ENCODE data around the gene TXNDC11. TPM values are rescaled to one million over a fixed set of nuclear protein-coding genes. Genes with fewer than 3 reads are reported as not detected.
A peak's percentile ranks its signal among the peaks of the same experiment; 100 is the strongest.

TXNDC11 gene
- polyA plus RNA-seq, 2 of the 4 experiments (the other 2 are of a cell fraction), result 22.7 to 42.4 TPM

DNA sequence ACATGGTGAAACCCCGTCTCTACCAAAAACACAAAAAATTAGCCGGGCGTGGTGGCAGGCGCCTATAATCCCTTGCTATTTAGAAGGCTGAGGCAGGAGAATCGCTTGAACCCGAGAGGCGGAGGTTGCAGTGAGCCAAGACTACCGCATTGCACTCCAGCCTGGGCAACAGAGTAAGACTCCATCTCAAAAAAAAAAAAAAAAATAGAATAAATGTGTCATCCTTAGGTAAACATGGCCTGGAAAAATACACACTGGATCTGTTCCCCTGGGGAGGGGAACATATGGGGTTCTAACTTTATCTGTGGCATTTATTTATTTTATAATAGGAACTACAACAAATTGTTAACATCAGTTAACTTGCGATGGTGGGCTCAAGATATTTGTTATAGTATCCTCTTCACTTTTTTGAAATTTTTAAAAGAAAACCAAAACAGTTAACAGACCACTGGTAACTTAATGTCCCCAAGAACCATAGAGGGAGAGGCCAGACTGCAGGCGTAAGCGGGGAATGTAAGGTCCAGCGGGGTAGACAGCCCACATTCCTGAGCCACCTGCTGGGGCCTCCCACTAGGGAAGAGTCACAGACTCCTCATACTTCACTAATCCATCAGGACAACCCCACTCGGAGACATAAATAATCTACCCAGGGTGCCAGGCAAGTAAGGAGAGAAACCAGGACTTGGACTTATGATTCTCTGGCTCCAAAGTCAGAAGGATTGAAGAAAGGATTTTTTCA lies 12.5 kb upstream of the TXNDC11 start:
- no peak for FAIRE-seq
- 61% methylated on average over 13 of the region's 13 CpGs for WGBS (ENCODE audit: missing lambda C conversion rate)

DNA sequence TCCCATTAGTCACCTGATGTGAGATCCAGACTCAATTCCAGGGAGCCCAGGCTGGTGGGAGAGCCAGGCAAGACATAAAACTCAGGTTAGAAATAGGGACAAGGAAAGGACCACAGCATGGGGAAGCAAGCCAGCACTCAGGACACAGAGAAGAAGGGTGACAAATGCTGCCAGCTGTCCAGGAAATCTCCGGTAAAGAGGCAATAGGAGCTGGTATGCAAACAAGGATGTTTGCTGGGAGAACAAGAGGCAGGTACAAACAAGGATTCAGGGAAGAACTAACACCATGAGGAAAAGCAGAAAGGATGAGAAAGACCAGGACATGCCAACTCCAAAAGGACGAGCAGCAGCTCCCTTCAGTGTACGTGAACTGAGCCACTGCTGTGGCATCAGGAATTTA lies 10.2 kb upstream of the TXNDC11 start:
- H3K9me3 ChIP-seq, result no peaks in the 10 kb centered on the region
- FAIRE-seq (no peak), DNase-seq (ENCODE audit: low read depth in 1 of 2, low spot score in 1 of 2) (no peak), ATAC-seq (no peak)
- no peak overlapping the region for H3K4me2 ChIP-seq
- H3K4me3 ChIP-seq, result no peak overlapping the region
- CTCF ChIA-PET, result interaction anchor here (1.4 kb wide), 1 partner anchor 44 kb away, joined by 5 read pairs; the partner anchor contains the start of gene ZC3H7A
- WGBS (ENCODE audit: missing lambda C conversion rate), result 87% methylated on average over 3 of the region's 3 CpGs
- TF ChIP-seq CBX2 (IDR thresholded peaks at IDR 0.05; ENCODE audit: borderline replicate concordance, low read depth), result no peak
- no peak for TF ChIP-seq FOSB (CRISPR knock-in tag; IDR thresholded peaks at IDR 0.05)
- TF ChIP-seq, protein P1, sequence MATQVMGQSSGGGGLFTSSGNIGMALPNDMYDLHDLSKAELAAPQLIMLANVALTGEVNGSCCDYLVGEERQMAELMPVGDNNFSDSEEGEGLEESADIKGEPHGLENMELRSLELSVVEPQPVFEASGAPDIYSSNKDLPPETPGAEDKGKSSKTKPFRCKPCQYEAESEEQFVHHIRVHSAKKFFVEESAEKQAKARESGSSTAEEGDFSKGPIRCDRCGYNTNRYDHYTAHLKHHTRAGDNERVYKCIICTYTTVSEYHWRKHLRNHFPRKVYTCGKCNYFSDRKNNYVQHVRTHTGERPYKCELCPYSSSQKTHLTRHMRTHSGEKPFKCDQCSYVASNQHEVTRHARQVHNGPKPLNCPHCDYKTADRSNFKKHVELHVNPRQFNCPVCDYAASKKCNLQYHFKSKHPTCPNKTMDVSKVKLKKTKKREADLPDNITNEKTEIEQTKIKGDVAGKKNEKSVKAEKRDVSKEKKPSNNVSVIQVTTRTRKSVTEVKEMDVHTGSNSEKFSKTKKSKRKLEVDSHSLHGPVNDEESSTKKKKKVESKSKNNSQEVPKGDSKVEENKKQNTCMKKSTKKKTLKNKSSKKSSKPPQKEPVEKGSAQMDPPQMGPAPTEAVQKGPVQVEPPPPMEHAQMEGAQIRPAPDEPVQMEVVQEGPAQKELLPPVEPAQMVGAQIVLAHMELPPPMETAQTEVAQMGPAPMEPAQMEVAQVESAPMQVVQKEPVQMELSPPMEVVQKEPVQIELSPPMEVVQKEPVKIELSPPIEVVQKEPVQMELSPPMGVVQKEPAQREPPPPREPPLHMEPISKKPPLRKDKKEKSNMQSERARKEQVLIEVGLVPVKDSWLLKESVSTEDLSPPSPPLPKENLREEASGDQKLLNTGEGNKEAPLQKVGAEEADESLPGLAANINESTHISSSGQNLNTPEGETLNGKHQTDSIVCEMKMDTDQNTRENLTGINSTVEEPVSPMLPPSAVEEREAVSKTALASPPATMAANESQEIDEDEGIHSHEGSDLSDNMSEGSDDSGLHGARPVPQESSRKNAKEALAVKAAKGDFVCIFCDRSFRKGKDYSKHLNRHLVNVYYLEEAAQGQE (IDR thresholded peaks at IDR 0.05), result no peak
- TF ChIP-seq, protein P2, sequence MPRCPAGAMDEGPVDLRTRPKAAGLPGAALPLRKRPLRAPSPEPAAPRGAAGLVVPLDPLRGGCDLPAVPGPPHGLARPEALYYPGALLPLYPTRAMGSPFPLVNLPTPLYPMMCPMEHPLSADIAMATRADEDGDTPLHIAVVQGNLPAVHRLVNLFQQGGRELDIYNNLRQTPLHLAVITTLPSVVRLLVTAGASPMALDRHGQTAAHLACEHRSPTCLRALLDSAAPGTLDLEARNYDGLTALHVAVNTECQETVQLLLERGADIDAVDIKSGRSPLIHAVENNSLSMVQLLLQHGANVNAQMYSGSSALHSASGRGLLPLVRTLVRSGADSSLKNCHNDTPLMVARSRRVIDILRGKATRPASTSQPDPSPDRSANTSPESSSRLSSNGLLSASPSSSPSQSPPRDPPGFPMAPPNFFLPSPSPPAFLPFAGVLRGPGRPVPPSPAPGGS (IDR thresholded peaks at IDR 0.05), result no peak
- no peak for TF ChIP-seq JUN (IDR thresholded peaks at IDR 0.05)
- TF ChIP-seq ESRRA (IDR thresholded peaks at IDR 0.05; ENCODE audit: borderline replicate concordance, low read length), result no peak
- TF ChIP-seq, protein P3, sequence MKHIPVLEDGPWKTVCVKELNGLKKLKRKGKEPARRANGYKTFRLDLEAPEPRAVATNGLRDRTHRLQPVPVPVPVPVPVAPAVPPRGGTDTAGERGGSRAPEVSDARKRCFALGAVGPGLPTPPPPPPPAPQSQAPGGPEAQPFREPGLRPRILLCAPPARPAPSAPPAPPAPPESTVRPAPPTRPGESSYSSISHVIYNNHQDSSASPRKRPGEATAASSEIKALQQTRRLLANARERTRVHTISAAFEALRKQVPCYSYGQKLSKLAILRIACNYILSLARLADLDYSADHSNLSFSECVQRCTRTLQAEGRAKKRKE (CRISPR knock-in tag; IDR thresholded peaks at IDR 0.05; ENCODE audit: low read depth), result no peak
- TF ChIP-seq, protein P4, sequence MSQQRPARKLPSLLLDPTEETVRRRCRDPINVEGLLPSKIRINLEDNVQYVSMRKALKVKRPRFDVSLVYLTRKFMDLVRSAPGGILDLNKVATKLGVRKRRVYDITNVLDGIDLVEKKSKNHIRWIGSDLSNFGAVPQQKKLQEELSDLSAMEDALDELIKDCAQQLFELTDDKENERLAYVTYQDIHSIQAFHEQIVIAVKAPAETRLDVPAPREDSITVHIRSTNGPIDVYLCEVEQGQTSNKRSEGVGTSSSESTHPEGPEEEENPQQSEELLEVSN (IDR thresholded peaks at IDR 0.05; ENCODE audit: borderline replicate concordance, low read depth), result no peak
- TF ChIP-seq RCOR1 (IDR thresholded peaks at IDR 0.05; ENCODE audit: low read depth, low read length), result no peak
- TF ChIP-seq MAFK (IDR thresholded peaks at IDR 0.05; ENCODE audit: partially characterized antibody), result no peak
- TF ChIP-seq MYC (IDR thresholded peaks at IDR 0.05; ENCODE audit: borderline replicate concordance, low read length), result no peak
- TF ChIP-seq CHD2 (IDR thresholded peaks at IDR 0.05; ENCODE audit: low read length, partially characterized antibody), result no peak
- TF ChIP-seq SREBF2 (IDR thresholded peaks at IDR 0.05), result no peak
- TF ChIP-seq HOXA7 (CRISPR knock-in tag; IDR thresholded peaks at IDR 0.05), result no peak
- TF ChIP-seq, protein P5, sequence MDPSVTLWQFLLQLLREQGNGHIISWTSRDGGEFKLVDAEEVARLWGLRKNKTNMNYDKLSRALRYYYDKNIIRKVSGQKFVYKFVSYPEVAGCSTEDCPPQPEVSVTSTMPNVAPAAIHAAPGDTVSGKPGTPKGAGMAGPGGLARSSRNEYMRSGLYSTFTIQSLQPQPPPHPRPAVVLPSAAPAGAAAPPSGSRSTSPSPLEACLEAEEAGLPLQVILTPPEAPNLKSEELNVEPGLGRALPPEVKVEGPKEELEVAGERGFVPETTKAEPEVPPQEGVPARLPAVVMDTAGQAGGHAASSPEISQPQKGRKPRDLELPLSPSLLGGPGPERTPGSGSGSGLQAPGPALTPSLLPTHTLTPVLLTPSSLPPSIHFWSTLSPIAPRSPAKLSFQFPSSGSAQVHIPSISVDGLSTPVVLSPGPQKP (IDR thresholded peaks at IDR 0.05; ENCODE audit: low read depth, low read length), result no peak
- TF ChIP-seq BHLHE40 (IDR thresholded peaks at IDR 0.05; ENCODE audit: low read depth, low read length), result no peak
- TF ChIP-seq POLR2A (IDR thresholded peaks at IDR 0.05; ENCODE audit: low read length), result no peak
- TF ChIP-seq EHMT2 (IDR thresholded peaks at IDR 0.05; ENCODE audit: low read depth), result no peak
- TF ChIP-seq PBX3 (IDR thresholded peaks at IDR 0.05), result no peak
- POLR2A ChIA-PET, result interaction anchor here (1.2 kb wide), 1 partner anchor 9 kb away, joined by 5 read pairs; no protein-coding TSS in a partner anchor
- peaks cover 50% of the 10 kb centered on the region for H3K4me1 ChIP-seq
- H3K27ac ChIP-seq, result no peak overlapping the region

More for the DNA sequence above, 12.5 kb upstream of the TXNDC11 start:
- CTCF ChIA-PET, result interaction anchor here (0.7 to 1.4 kb wide), 3 partner anchors 12 to 14 kb away, joined by 3 to 6 read pairs (median 3); partner anchors contain the start of gene TXNDC11
- Histone ChIP-seq H3K27ac (peak overlapping the region; percentile 37 to 59; a peak in 5 of 6 replicates), H3K4me1 (peaks cover 52% of the 10 kb centered on the region), H3K4me3 (no peak overlapping the region), H3K4me2 (peak overlapping the region; percentile 54), H3K9me3 (no peaks in the 10 kb centered on the region)
- POLR2A ChIA-PET, result no interaction called here
- peak; percentile 48 to 70; a peak in 4 of 6 replicates for ATAC-seq
- DNase-seq (ENCODE audit: low read depth in 1 of 2, low spot score in 1 of 2), result peak; percentile 7 to 47
- TF ChIP-seq FOSL2 (IDR thresholded peaks at IDR 0.05) (no peak), FOSL2 (CRISPR knock-in tag; IDR thresholded peaks at IDR 0.05) (peak; percentile 37; the same call in 1 of the 2 replicates), CBX2 (IDR thresholded peaks at IDR 0.05; ENCODE audit: borderline replicate concordance, low read depth) (no peak)

Measured in A549 (cell line).